Measurements from ENCODE around the gene CD8B. TPM values are rescaled to one million over a fixed set of nuclear protein-coding genes. Genes with fewer than 3 reads are reported as not detected.

CD8B gene
- polyA plus RNA-seq, 1 donor from 2014 or later = not detected

DNA sequence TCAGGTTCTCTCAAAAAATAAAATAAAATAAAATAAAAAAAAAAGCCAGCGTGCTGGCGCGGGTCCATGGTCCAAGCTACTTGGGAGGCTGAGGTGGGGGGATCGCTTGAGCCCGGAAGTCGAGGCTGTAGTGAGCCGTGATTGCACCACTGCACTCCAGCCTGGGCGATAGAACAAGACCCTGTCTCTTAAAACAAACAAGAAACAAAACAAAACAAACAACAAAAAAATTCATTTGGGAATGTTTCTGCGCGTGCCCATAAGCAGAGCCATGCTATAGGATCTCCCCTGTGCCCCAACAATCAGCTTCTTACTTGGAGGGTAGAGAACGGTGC, 54.6 kb downstream of the CD8B start:
- Histone ChIP-seq H3K9ac (ENCODE audit: low read length) (peak overlapping the region; percentile 79), H3K79me2 (replicated peaks; ENCODE audit: insufficient read depth, low read length) (no peaks in the 10 kb centered on the region), H4K20me1 (ENCODE audit: insufficient read depth) (no peaks in the 10 kb centered on the region), H2AFZ (ENCODE audit: low read depth, low read length) (peak overlapping the region; percentile 99), H3K4me2 (ENCODE audit: low read length) (peak overlapping the region; percentile 65), H3K27me3 (ENCODE audit: insufficient read depth, low read depth, low read length) (no peaks in the 10 kb centered on the region), H3K27ac (ENCODE audit: low read length) (peak overlapping the region; percentile 77), H3K9me3 (ENCODE audit: low read length) (no peaks in the 10 kb centered on the region), H3K9me2 (ENCODE audit: insufficient read depth, low read length) (no peaks in the 10 kb centered on the region), H3K36me3 (ENCODE audit: insufficient read depth, low read length) (no peaks in the 10 kb centered on the region), H3F3A (ENCODE audit: insufficient read depth, low read length, poor library complexity, severe bottlenecking) (no peaks in the 10 kb centered on the region), H3K4me3 (ENCODE audit: low read length) (peak overlapping the region; percentile 71)
- TF ChIP-seq SMC3 (conservative IDR thresholded peaks at IDR 0.05; ENCODE audit: poor library complexity) (no peak), POLR2AphosphoS5 (IDR thresholded peaks at IDR 0.05) (no peak), EZH2 (IDR thresholded peaks at IDR 0.05; ENCODE audit: borderline replicate concordance, insufficient read depth, low read length, poor library complexity, severe bottlenecking) (no peak), TAF1 (IDR thresholded peaks at IDR 0.05; ENCODE audit: low read depth) (no peak), EP300 (conservative IDR thresholded peaks at IDR 0.05; ENCODE audit: poor library complexity, severe bottlenecking) (no peak), MXI1 (conservative IDR thresholded peaks at IDR 0.05; ENCODE audit: poor library complexity, severe bottlenecking) (no peak), RAD21 (conservative IDR thresholded peaks at IDR 0.05) (no peak)
- TF ChIP-seq, protein P1, sequence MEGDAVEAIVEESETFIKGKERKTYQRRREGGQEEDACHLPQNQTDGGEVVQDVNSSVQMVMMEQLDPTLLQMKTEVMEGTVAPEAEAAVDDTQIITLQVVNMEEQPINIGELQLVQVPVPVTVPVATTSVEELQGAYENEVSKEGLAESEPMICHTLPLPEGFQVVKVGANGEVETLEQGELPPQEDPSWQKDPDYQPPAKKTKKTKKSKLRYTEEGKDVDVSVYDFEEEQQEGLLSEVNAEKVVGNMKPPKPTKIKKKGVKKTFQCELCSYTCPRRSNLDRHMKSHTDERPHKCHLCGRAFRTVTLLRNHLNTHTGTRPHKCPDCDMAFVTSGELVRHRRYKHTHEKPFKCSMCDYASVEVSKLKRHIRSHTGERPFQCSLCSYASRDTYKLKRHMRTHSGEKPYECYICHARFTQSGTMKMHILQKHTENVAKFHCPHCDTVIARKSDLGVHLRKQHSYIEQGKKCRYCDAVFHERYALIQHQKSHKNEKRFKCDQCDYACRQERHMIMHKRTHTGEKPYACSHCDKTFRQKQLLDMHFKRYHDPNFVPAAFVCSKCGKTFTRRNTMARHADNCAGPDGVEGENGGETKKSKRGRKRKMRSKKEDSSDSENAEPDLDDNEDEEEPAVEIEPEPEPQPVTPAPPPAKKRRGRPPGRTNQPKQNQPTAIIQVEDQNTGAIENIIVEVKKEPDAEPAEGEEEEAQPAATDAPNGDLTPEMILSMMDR (IDR thresholded peaks at IDR 0.05; ENCODE audit: poor library complexity, severe bottlenecking) = no peak
- TF ChIP-seq, protein P2, sequence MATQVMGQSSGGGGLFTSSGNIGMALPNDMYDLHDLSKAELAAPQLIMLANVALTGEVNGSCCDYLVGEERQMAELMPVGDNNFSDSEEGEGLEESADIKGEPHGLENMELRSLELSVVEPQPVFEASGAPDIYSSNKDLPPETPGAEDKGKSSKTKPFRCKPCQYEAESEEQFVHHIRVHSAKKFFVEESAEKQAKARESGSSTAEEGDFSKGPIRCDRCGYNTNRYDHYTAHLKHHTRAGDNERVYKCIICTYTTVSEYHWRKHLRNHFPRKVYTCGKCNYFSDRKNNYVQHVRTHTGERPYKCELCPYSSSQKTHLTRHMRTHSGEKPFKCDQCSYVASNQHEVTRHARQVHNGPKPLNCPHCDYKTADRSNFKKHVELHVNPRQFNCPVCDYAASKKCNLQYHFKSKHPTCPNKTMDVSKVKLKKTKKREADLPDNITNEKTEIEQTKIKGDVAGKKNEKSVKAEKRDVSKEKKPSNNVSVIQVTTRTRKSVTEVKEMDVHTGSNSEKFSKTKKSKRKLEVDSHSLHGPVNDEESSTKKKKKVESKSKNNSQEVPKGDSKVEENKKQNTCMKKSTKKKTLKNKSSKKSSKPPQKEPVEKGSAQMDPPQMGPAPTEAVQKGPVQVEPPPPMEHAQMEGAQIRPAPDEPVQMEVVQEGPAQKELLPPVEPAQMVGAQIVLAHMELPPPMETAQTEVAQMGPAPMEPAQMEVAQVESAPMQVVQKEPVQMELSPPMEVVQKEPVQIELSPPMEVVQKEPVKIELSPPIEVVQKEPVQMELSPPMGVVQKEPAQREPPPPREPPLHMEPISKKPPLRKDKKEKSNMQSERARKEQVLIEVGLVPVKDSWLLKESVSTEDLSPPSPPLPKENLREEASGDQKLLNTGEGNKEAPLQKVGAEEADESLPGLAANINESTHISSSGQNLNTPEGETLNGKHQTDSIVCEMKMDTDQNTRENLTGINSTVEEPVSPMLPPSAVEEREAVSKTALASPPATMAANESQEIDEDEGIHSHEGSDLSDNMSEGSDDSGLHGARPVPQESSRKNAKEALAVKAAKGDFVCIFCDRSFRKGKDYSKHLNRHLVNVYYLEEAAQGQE (IDR thresholded peaks at IDR 0.05; ENCODE audit: borderline replicate concordance) = no peak

DNA sequence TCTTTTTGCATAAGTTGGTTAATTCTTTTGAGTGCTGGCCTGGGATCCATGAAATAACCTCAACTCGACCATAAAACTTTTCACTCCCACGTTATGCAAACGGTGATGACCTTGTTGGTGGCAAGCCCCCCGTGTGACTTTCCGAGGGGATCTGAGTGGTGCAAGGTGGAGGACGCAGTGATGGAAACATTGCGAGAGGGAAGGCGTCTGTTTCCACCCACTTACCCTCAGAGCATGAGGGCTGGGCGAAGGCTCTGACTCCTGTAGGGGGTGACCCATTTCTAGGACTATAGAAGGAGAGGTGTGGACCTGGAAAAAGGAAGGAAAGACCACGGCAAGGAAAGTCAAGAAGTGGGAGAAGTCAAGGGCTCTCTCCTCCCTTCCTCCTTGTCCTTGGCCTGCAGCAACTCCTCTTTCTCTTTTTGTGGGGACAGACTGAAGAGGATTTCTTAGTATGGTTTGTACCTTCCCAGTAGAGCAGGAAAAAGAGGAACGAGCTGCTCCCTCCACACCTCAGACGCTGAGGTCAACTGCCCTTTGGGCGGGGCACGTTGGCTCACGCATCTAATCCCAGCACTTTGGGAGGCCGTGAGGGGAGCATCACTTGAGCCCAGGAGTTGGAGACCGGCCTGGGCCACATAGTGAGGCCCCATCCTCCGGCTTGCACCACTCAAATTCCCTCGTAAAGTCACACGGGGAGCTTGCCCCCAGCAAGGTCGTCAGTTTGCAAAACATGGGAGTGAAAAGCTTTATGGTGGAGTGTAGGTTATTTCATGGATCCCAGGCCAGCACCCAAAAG, 55.4 kb downstream of the CD8B start:
- Histone ChIP-seq H3K27me3 (ENCODE audit: insufficient read depth, low read depth, low read length) (no peaks in the 10 kb centered on the region), H4K20me1 (ENCODE audit: insufficient read depth) (no peaks in the 10 kb centered on the region), H3K9me3 (ENCODE audit: low read length) (no peaks in the 10 kb centered on the region), H3K36me3 (ENCODE audit: insufficient read depth, low read length) (no peaks in the 10 kb centered on the region), H2AFZ (ENCODE audit: low read depth, low read length) (no peak overlapping the region), H3K79me2 (replicated peaks; ENCODE audit: insufficient read depth, low read length) (no peaks in the 10 kb centered on the region), H3K4me3 (ENCODE audit: low read length) (no peak overlapping the region), H3K4me2 (ENCODE audit: low read length) (no peak overlapping the region), H3K9me2 (ENCODE audit: insufficient read depth, low read length) (no peaks in the 10 kb centered on the region), H3K9ac (ENCODE audit: low read length) (no peak overlapping the region), H3F3A (ENCODE audit: insufficient read depth, low read length, poor library complexity, severe bottlenecking) (no peaks in the 10 kb centered on the region), H3K27ac (ENCODE audit: low read length) (no peak overlapping the region)
- TF ChIP-seq SMC3 (conservative IDR thresholded peaks at IDR 0.05; ENCODE audit: poor library complexity) (no peak), POLR2AphosphoS5 (IDR thresholded peaks at IDR 0.05) (no peak), EP300 (conservative IDR thresholded peaks at IDR 0.05; ENCODE audit: poor library complexity, severe bottlenecking) (no peak), TAF1 (IDR thresholded peaks at IDR 0.05; ENCODE audit: low read depth) (no peak), EZH2 (IDR thresholded peaks at IDR 0.05; ENCODE audit: borderline replicate concordance, insufficient read depth, low read length, poor library complexity, severe bottlenecking) (no peak), RAD21 (conservative IDR thresholded peaks at IDR 0.05) (no peak), MXI1 (conservative IDR thresholded peaks at IDR 0.05; ENCODE audit: poor library complexity, severe bottlenecking) (no peak)
- TF ChIP-seq, protein P2 (IDR thresholded peaks at IDR 0.05; ENCODE audit: borderline replicate concordance) = no peak
- TF ChIP-seq, protein P1 (IDR thresholded peaks at IDR 0.05; ENCODE audit: poor library complexity, severe bottlenecking) = no peak

Data from neural cell (in vitro differentiated cells).